Esophagus squamous epithelium (tissue), 5 donors: ENCODE results near the gene DERA. TPM values are rescaled to one million over a fixed set of nuclear protein-coding genes. Genes with fewer than 3 reads are reported as not detected.

Experiments
- DNase-seq: peaks from one replicate; lab custom pipeline; 2025; lab: John Stamatoyannopoulos, UW
- H3K27ac ChIP-seq, 4 donors: fragments of 200-600 bp; sonication (generic); one replicate each; pipeline ENCODE4 v1.5.1; 2016 to 2019; ENCODE audit warnings: mild to moderate bottlenecking in 1 of 4
- H3K27me3 ChIP-seq, 4 donors: fragments of 200-600 bp; sonication (generic); 1 replicate in 3 of 4; 2 replicates in 1 of 4; pipeline versions ENCODE4 v1.5.1 to v1.6.0; 2017 to 2021; ENCODE audit warnings: antibody characterized with exemption in 1 of 4
- H3K36me3 ChIP-seq, 3 donors: fragments of 200-600 bp; sonication (generic); one replicate each; pipeline ENCODE4 v1.5.1; 2016 to 2019
- H3K4me1 ChIP-seq, 3 donors: fragments of 200-600 bp; sonication (generic); one replicate each; pipeline ENCODE4 v1.5.1; 2017 to 2019
- H3K4me3 ChIP-seq, 4 donors: fragments of 200-600 bp; sonication (generic); 1 replicate in 3 of 4; 2 replicates in 1 of 4; pipeline ENCODE4 v1.5.1; 2016 to 2019; ENCODE audit warnings: mild to moderate bottlenecking in 2 of 4, moderate library complexity in 1 of 4
- H3K9me3 ChIP-seq, 3 donors: fragments of 200-600 bp; sonication (generic); one replicate each; pipeline ENCODE4 v1.5.1; 2016 to 2019
- CTCF ChIP-seq, 6 experiments: fragments of 450-650 bp in 4 of 6; fragments of 200-600 bp in 2 of 6; sonication (generic) in 2 of 6; IDR thresholded peaks; one replicate each; pipeline ENCODE4 v1.5.1; 2016 to 2019; ENCODE audit warnings: antibody characterized with exemption in 6 of 6, mild to moderate bottlenecking in 4 of 6, moderate library complexity in 4 of 6
- POLR2A ChIP-seq, 4 donors: fragments of 450-650 bp; IDR thresholded peaks; one replicate each; pipeline ENCODE4 v1.6.1; 2017; ENCODE audit warnings: antibody characterized with exemption in 4 of 4, mild to moderate bottlenecking in 4 of 4, moderate library complexity in 3 of 4
- WGBS, 2 donors: methylation state at CpG; one replicate each; pipeline ENCODE4 v1.1.5; 2018; 5-methylcytosine and 5-hydroxymethylcytosine counted together
- intact Hi-C: fragments of 100-400 bp; cut with DNase I; formaldehyde crosslinking; loops from one replicate; pipeline ENCODE4 v1.15.0; 2022
- total RNA-seq, 4 donors: library from RNA; depleted of rRNA; stranded (reverse); fragments of >200 nt; gene quantifications; one replicate each; pipeline ENCODE4 v1.1.0, GENCODE V29; 2016
- donor health status: DM: yes; HTN: yes; CAD: no.

DERA gene
- total RNA-seq, 4 donors from 2014 or later: 25.8 to 68.2 (median 41.7) TPM

- TF ChIP-seq POLR2A (IDR thresholded peaks at IDR 0.05) (no peak), CTCF (IDR thresholded peaks at IDR 0.05) (peak in 4 of 6 experiments; percentile 30 to 56 (median 34))
- H3K9me3 ChIP-seq: no peaks in the 10 kb centered on the region
- H3K27ac ChIP-seq: peak overlapping the region in 2 of 4 donors; percentile 7 to 49
- peaks cover 0 to 13% (median 10%) of the 10 kb centered on the region in 3 donors for H3K4me1 ChIP-seq
- intact Hi-C loops: no loop called here
- WGBS, 2 donors: 59 to 65% methylated on average over 2 of the region's 2 CpGs
- peaks cover 0 to 55% (median 0%) of the 10 kb centered on the region in 3 donors for H3K36me3 ChIP-seq
- no peak for DNase-seq
- no peaks in the 10 kb centered on the region for H3K27me3 ChIP-seq
- H3K4me3 ChIP-seq: no peak overlapping the region
Measured at GRCh38 chr12:15979096-15980092, 68.3 kb downstream of the DERA start.

- intact Hi-C loops: no loop called here
- peaks cover 0 to 13% (median 10%) of the 10 kb centered on the region in 3 donors for H3K4me1 ChIP-seq
- H3K4me3 ChIP-seq: no peak overlapping the region
- WGBS, 2 donors: 61 to 62% methylated on average over 5 of the region's 5 CpGs
- no peaks in the 10 kb centered on the region for H3K27me3 ChIP-seq
- H3K9me3 ChIP-seq: no peaks in the 10 kb centered on the region
- peaks cover 0 to 45% (median 0%) of the 10 kb centered on the region in 3 donors for H3K36me3 ChIP-seq
- TF ChIP-seq CTCF (IDR thresholded peaks at IDR 0.05) (no peak), POLR2A (IDR thresholded peaks at IDR 0.05) (no peak)
- no peak for DNase-seq
- no peak overlapping the region for H3K27ac ChIP-seq
Measured at GRCh38 chr12:15982071-15982470, 70.9 kb downstream of the DERA start.

- no peaks in the 10 kb centered on the region for H3K27me3 ChIP-seq
- intact Hi-C loops: no loop called here
- peaks cover 0 to 44% (median 0%) of the 10 kb centered on the region in 3 donors for H3K36me3 ChIP-seq
- H3K4me1 ChIP-seq: peaks cover 0 to 13% (median 10%) of the 10 kb centered on the region in 3 donors
- TF ChIP-seq POLR2A (IDR thresholded peaks at IDR 0.05) (no peak), CTCF (IDR thresholded peaks at IDR 0.05) (peak in 1 of 6 experiments; percentile 30)
- H3K27ac ChIP-seq: no peak overlapping the region
- H3K9me3 ChIP-seq: no peaks in the 10 kb centered on the region
- no peak for DNase-seq
- H3K4me3 ChIP-seq: no peak overlapping the region
- WGBS, 2 donors: 51 to 63% methylated on average over 3 of the region's 3 CpGs
Measured at GRCh38 chr12:15982471-15982870, 71.3 kb downstream of the DERA start.

GRCh38 chr12:15982921-15983320 lies 71.8 kb downstream of the DERA start:
- no peak overlapping the region for H3K27ac ChIP-seq
- no peaks in the 10 kb centered on the region for H3K9me3 ChIP-seq
- TF ChIP-seq POLR2A (IDR thresholded peaks at IDR 0.05) (no peak), CTCF (IDR thresholded peaks at IDR 0.05) (no peak)
- no peaks in the 10 kb centered on the region for H3K27me3 ChIP-seq
- intact Hi-C loops: no loop called here
- peaks cover 0 to 13% (median 10%) of the 10 kb centered on the region in 3 donors for H3K4me1 ChIP-seq
- no peak overlapping the region for H3K4me3 ChIP-seq
- DNase-seq: no peak
- H3K36me3 ChIP-seq: peaks cover 0 to 44% (median 4%) of the 10 kb centered on the region in 3 donors
